ENCODE results near the gene SPTLC1. TPM values are rescaled to one million over a fixed set of nuclear protein-coding genes. Genes with fewer than 3 reads are reported as not detected.
A peak's percentile ranks its signal among the peaks of the same experiment; 100 is the strongest.

Gene SPTLC1
- total and polyA plus RNA-seq, 2 of the 13 experiments (the other 11 are each of a cell fraction or from before 2014, with no cell fraction given), result 56.2 to 72.5 TPM

- no peak for TF ChIP-seq TRIM22 (IDR thresholded peaks at IDR 0.05)
- TF ChIP-seq ZNF543 (CRISPR knock-in tag; IDR thresholded peaks at IDR 0.05), result 0 out of 2 replicates have a peak, but pooled peaks have one; percentile 6
- TF ChIP-seq DNMT1 (CRISPR knock-in tag; IDR thresholded peaks at IDR 0.05), result 0 out of 2 replicates have a peak, but pooled peaks have one; percentile 78
- no peak for TF ChIP-seq NCOA2 (CRISPR knock-in tag; IDR thresholded peaks at IDR 0.05)
- 0 out of 2 replicates have a peak, but pooled peaks have one; percentile 15 for TF ChIP-seq TGIF2 (CRISPR knock-in tag; IDR thresholded peaks at IDR 0.05)
- TF ChIP-seq MYNN (CRISPR knock-in tag; IDR thresholded peaks at IDR 0.05; ENCODE audit: low read depth), result no peak
- TF ChIP-seq CCDC6 (CRISPR knock-in tag; IDR thresholded peaks at IDR 0.05), result peak; percentile 50; the same call in 1 of the 2 replicates
- no peak for TF ChIP-seq CHD4 (IDR thresholded peaks at IDR 0.05; ENCODE audit: borderline replicate concordance, low read length)
- no peak for TF ChIP-seq RNF219 (CRISPR knock-in tag; IDR thresholded peaks at IDR 0.05)
- peak; percentile 80 for TF ChIP-seq YEATS4 (CRISPR knock-in tag; IDR thresholded peaks at IDR 0.05; ENCODE audit: borderline replicate concordance)
- TF ChIP-seq ZNF501 (CRISPR knock-in tag; IDR thresholded peaks at IDR 0.05), result 0 out of 2 replicates have a peak, but pooled peaks have one; percentile 40
- peak; percentile 89 for TF ChIP-seq PRDM10 (CRISPR knock-in tag; IDR thresholded peaks at IDR 0.05; ENCODE audit: low read depth)
- TF ChIP-seq XBP1 (CRISPR knock-in tag; IDR thresholded peaks at IDR 0.05), result no peak
- TF ChIP-seq MTF2 (CRISPR knock-in tag; IDR thresholded peaks at IDR 0.05; ENCODE audit: borderline replicate concordance), result no peak
- peak in 1 of 2 experiments; percentile 17; a peak in 1 of 4 replicates for TF ChIP-seq POLR2A (IDR thresholded peaks at IDR 0.05; ENCODE audit: insufficient read depth in 1 of 2, low read depth in 2 of 2, low read length in 2 of 2)
- no peak for TF ChIP-seq SIX1 (CRISPR knock-in tag; IDR thresholded peaks at IDR 0.05; ENCODE audit: borderline replicate concordance)
- TF ChIP-seq RFXANK (CRISPR knock-in tag; IDR thresholded peaks at IDR 0.05), result no peak
- TF ChIP-seq SP5 (CRISPR knock-in tag; IDR thresholded peaks at IDR 0.05; ENCODE audit: borderline replicate concordance, low read depth), result no peak
These were observed 23.1 kb upstream of the SPTLC1 start (continued) for GRCh38 chr9:92138157-92138959.
